ENCODE measurements around the gene MUC5B.
"Not testable (repeated sequence)": the region's sequence is repeated elsewhere in the genome, so short reads cannot be mapped to it uniquely, and the experiment has no call there.

Gene MUC5B

GRCh38 chr11:1251236-1251770, 28.4 kb downstream of the MUC5B start:
- no peak for DNase-seq (ENCODE audit: low read depth)

GRCh38 chr11:1252371-1253102, 29.7 kb downstream of the MUC5B start:
- DNase-seq (ENCODE audit: low read depth) = no peak

GRCh38 chr11:1253103-1253485, 30.2 kb downstream of the MUC5B start:
- DNase-seq (ENCODE audit: low read depth) = no peak

GRCh38 chr11:1254086-1254648, 31.3 kb downstream of the MUC5B start:
- DNase-seq (ENCODE audit: low read depth) = no peak

- no peak for DNase-seq (ENCODE audit: low read depth)
Observed at GRCh38 chr11:1254733-1255132, 31.9 kb downstream of the MUC5B start.

GRCh38 chr11:1255151-1255550, 32.3 kb downstream of the MUC5B start:
- no peak for DNase-seq (ENCODE audit: low read depth)

- no peak for DNase-seq (ENCODE audit: low read depth)
Observed at GRCh38 chr11:1256257-1257045, 33.6 kb downstream of the MUC5B start.

- no peak for DNase-seq (ENCODE audit: low read depth)
Observed at GRCh38 chr11:1257366-1257765, 34.5 kb downstream of the MUC5B start.

- no peak for DNase-seq (ENCODE audit: low read depth)
Observed at GRCh38 chr11:1257916-1258315, 35.0 kb downstream of the MUC5B start.

GRCh38 chr11:1258401-1259075, 35.7 kb downstream of the MUC5B start:
- DNase-seq (ENCODE audit: low read depth) = no peak

- no peak for DNase-seq (ENCODE audit: low read depth)
Observed at GRCh38 chr11:1259076-1259461, 36.2 kb downstream of the MUC5B start.

GRCh38 chr11:1259561-1259960, 36.7 kb downstream of the MUC5B start:
- no peak for DNase-seq (ENCODE audit: low read depth)

GRCh38 chr11:1260023-1260501, 37.2 kb downstream of the MUC5B start:
- DNase-seq (ENCODE audit: low read depth) = peak; percentile 15

- DNase-seq (ENCODE audit: low read depth) = no peak
Observed at GRCh38 chr11:1260620-1261019, 37.8 kb downstream of the MUC5B start.

GRCh38 chr11:1261241-1262071, 38.6 kb downstream of the MUC5B start:
- no peak for DNase-seq (ENCODE audit: low read depth)

- peak; percentile 75 for DNase-seq (ENCODE audit: low read depth)
Observed at GRCh38 chr11:1262172-1263006, 39.5 kb downstream of the MUC5B start.

- DNase-seq (ENCODE audit: low read depth) = no peak
Observed at GRCh38 chr11:1263010-1263409, 40.1 kb downstream of the MUC5B start.

GRCh38 chr11:1264444-1264843, 41.6 kb downstream of the MUC5B start:
- DNase-seq (ENCODE audit: low read depth) = not testable (repeated sequence)

GRCh38 chr11:1265480-1265879, 42.6 kb downstream of the MUC5B start:
- not testable (repeated sequence) for DNase-seq (ENCODE audit: low read depth)

GRCh38 chr11:1266976-1267375, 44.1 kb downstream of the MUC5B start:
- not testable (repeated sequence) for DNase-seq (ENCODE audit: low read depth)
